A673 (cell line): Measurements from ENCODE around the gene BOLA3. TPM values are rescaled to one million over a fixed set of nuclear protein-coding genes. Genes with fewer than 3 reads are reported as not detected.

ENCODE experiments used
- BruUV-seq: library from RNA; stranded (reverse); fragments of 400-500 nt; replicated peaks from 2 replicates; lab custom pipeline; 2021; lab: Mats Ljungman, UMichigan
- CTCF ChIA-PET: fragments of 300-600 bp; sonication (Branson Sonifier 250); formaldehyde crosslinking; loops from one replicate; lab custom pipeline; 2022; ENCODE audit warnings: antibody characterized with exemption; lab: Charles Lee
- POLR2A ChIA-PET: fragments of 300-600 bp; sonication (Branson Sonifier 250); formaldehyde crosslinking; loops from one replicate; lab custom pipeline; 2022; ENCODE audit warnings: antibody characterized with exemption; ENCODE audit not compliant: low non-redundant PET; lab: Charles Lee
- DNase-seq: peaks from one replicate; pipeline ENCODE4 v3.0.0-alpha.2; 2015; ENCODE audit warnings: low spot score
- H3K27ac ChIP-seq: fragments of 200-600 bp; sonication (generic); 2 replicates; pipeline ENCODE4 v1.5.1; 2016; ENCODE audit warnings: mixed run types, low read depth, mild to moderate bottlenecking, mixed read lengths, antibody characterized with exemption, low read length; ENCODE audit not compliant: poor library complexity, severe bottlenecking
- H3K27me3 ChIP-seq: fragments of 200-600 bp; sonication (generic); replicated peaks from 2 replicates; pipeline ENCODE4 v1.6.1; 2017; ENCODE audit warnings: mixed run types, low read depth, mild to moderate bottlenecking, mixed read lengths, antibody characterized with exemption, low read length; ENCODE audit not compliant: insufficient read depth, poor library complexity
- H3K36me3 ChIP-seq: fragments of 200-600 bp; sonication (generic); 2 replicates; pipeline ENCODE4 v1.6.1; 2016; ENCODE audit warnings: mixed run types, mild to moderate bottlenecking, mixed read lengths, antibody characterized with exemption, low read length; ENCODE audit not compliant: insufficient read depth, poor library complexity, severe bottlenecking
- H3K4me1 ChIP-seq: fragments of 200-600 bp; sonication (generic); 2 replicates; pipeline ENCODE4 v1.6.1; 2017; ENCODE audit warnings: mixed run types, mild to moderate bottlenecking, mixed read lengths, antibody characterized with exemption, low read length; ENCODE audit not compliant: insufficient read depth, poor library complexity, severe bottlenecking
- H3K4me3 ChIP-seq: fragments of 200-600 bp; sonication (generic); 2 replicates; pipeline ENCODE4 v1.5.1; 2016; ENCODE audit warnings: low read depth, mixed run types, mild to moderate bottlenecking, mixed read lengths, low read length; ENCODE audit not compliant: poor library complexity, severe bottlenecking
- H3K9me3 ChIP-seq: fragments of 200-600 bp; sonication (generic); 2 replicates; pipeline ENCODE4 v1.6.1; 2016; ENCODE audit warnings: mixed run types, low read depth, mild to moderate bottlenecking, mixed read lengths, antibody characterized with exemption, low read length; ENCODE audit not compliant: poor library complexity, severe bottlenecking
- EZH2 ChIP-seq: fragments of 200-600 bp; sonication (generic); IDR thresholded peaks from 2 replicates; pipeline ENCODE4 v1.6.1; 2017; ENCODE audit warnings: borderline replicate concordance, low read depth, mild to moderate bottlenecking, mixed read lengths, antibody characterized with exemption, low read length; ENCODE audit not compliant: poor library complexity, severe bottlenecking
- intact Hi-C: fragments of 100-400 bp; cut with micrococcal nuclease; formaldehyde crosslinking; loops from one replicate; pipeline ENCODE4 v1.10.0; 2022; ENCODE audit not compliant: unreplicated experiment
- total RNA-seq: library from RNA; stranded (reverse); gene quantifications from 2 replicates; pipeline ENCODE4 v1.2.3, GENCODE V29; 2021
- TF ChIP-seq, protein P1 (sequence below): fragments of 300-800, 200-600 bp; sonication (generic); conservative IDR thresholded peaks from 2 replicates; pipeline ENCODE4 v1.5.1; 2017; ENCODE audit warnings: low read depth, mild to moderate bottlenecking, antibody characterized with exemption, low read length, moderate library complexity, mixed read lengths

The BOLA3 gene
- total RNA-seq, 1 experiment from 2014 or later = 55.9 TPM

DNA sequence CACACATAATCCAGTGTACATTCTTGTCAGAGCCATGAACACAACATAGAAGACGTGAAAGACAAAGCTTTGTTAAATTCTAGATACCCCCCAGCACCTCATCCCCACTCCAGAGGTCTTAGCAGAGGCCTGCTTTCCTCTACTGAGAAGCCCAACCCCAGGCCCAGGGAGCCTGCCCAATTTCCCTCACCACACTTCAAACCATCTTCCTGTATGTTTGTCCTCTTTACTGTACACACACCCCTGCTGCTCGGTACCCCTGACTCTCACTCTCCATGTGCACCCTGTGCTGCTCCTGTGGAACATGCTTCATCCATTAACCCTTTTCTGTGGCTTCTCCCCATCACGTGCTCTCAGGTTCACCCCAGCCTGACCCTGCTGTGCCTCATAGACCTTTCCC lies 37.2 kb downstream of the BOLA3 start:
- DNase-seq = no peak
- no TSS peak for BruUV-seq
- intact Hi-C loops = no loop called here
- H3K4me3 ChIP-seq = no peak overlapping the region
- POLR2A ChIA-PET = no interaction called here
- H3K4me1 ChIP-seq = no peaks in the 10 kb centered on the region
- CTCF ChIA-PET = interaction anchor here (1.4 kb wide), 1 partner anchor 10 kb away, joined by 5 read pairs; no protein-coding TSS in a partner anchor
- H3K9me3 ChIP-seq = no peaks in the 10 kb centered on the region
- H3K27me3 ChIP-seq = no peaks in the 10 kb centered on the region
- H3K27ac ChIP-seq = no peak overlapping the region
- no peak for TF ChIP-seq EZH2
- H3K36me3 ChIP-seq = no peaks in the 10 kb centered on the region

DNA sequence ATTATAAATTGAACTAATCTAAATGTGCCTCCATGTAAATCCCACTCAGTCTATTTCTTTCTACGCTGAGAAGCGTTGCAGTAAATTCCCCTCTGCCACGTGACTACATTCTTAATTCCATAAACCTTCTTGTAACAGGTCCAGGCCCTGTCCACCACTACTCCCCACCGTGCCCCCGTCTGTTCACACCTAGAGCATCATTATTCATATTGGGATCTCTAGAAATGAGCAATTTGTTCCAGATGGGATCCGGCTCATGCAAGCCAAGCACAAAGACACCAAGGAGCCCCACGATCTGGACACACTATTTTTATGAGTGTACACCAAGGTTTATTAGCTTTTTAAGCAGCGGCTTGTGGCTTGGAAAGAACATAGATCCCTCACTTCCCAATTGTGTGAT lies 38.2 kb downstream of the BOLA3 start:
- Histone ChIP-seq H3K9me3 (no peaks in the 10 kb centered on the region), H3K36me3 (no peaks in the 10 kb centered on the region), H3K4me3 (no peak overlapping the region), H3K4me1 (no peaks in the 10 kb centered on the region), H3K27ac (no peak overlapping the region), H3K27me3 (no peaks in the 10 kb centered on the region)
- TF ChIP-seq, protein P1, sequence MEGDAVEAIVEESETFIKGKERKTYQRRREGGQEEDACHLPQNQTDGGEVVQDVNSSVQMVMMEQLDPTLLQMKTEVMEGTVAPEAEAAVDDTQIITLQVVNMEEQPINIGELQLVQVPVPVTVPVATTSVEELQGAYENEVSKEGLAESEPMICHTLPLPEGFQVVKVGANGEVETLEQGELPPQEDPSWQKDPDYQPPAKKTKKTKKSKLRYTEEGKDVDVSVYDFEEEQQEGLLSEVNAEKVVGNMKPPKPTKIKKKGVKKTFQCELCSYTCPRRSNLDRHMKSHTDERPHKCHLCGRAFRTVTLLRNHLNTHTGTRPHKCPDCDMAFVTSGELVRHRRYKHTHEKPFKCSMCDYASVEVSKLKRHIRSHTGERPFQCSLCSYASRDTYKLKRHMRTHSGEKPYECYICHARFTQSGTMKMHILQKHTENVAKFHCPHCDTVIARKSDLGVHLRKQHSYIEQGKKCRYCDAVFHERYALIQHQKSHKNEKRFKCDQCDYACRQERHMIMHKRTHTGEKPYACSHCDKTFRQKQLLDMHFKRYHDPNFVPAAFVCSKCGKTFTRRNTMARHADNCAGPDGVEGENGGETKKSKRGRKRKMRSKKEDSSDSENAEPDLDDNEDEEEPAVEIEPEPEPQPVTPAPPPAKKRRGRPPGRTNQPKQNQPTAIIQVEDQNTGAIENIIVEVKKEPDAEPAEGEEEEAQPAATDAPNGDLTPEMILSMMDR = no peak
- TF ChIP-seq EZH2 = no peak
- intact Hi-C loops = loop anchor here (10.0 kb wide), 1 partner anchor 125 kb away; the partner anchor contains the start of gene TET3
- no TSS peak for BruUV-seq
- no peak for DNase-seq
- ChIA-PET CTCF (interaction anchor here (1.4 kb wide), 1 partner anchor 11 kb away, joined by 5 read pairs; no protein-coding TSS in a partner anchor), POLR2A (interaction anchor here (0.6 kb wide), 1 partner anchor 12 kb away, joined by 3 read pairs; no protein-coding TSS in a partner anchor)

DNA sequence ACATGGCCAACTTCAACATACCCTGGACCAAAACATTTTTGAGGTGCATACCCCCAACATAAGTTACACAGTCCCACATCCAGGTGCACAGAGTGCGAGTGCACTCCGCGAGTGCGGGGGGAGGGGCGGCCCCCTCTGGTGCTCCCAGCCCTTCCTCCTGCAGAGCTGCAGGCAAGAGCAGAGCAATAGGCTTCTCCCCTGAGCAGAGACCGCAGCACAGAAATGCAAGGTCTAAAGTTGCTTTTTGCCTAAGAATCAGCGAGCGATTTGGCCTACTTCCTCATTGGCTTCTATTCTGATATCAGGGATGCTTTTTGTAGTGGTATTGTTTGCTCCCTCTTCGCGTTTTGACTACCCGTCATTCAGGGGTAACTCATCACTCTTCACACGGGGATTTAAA lies 40.6 kb downstream of the BOLA3 start:
- POLR2A ChIA-PET = no interaction called here
- intact Hi-C loops = loop anchor here (10.0 kb wide), 1 partner anchor 122 kb away; the partner anchor contains the start of gene TET3
- TF ChIP-seq, protein P1 = no peak
- no peak for TF ChIP-seq EZH2

DNA sequence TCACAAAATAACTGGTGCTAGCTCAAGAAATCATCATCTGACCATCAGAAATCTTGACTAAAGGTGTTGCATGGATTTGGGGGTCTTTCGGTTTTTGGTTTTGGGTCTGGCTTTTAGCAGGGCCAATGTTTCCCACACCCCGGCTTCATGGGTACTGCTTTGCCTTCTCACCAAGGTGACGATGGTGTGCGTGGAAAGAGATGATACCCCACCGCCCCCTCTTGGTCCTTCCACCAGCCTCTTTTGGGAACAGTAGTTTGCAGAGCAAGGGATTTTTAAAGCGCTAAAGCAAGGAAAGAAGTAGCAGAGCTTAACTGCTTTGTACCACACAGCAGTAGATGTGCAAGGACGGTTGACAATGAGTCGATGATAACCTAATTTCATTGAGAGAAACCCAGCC lies 42.3 kb downstream of the BOLA3 start:
- TF ChIP-seq, protein P1 = no peak
- TF ChIP-seq EZH2 = no peak
- H3K9me3 ChIP-seq = no peaks in the 10 kb centered on the region
- H3K36me3 ChIP-seq = peaks cover 15% of the 10 kb centered on the region
- H3K4me3 ChIP-seq = no peak overlapping the region
- POLR2A ChIA-PET = no interaction called here
- no peaks in the 10 kb centered on the region for H3K4me1 ChIP-seq
- BruUV-seq = no TSS peak
- H3K27me3 ChIP-seq = no peaks in the 10 kb centered on the region
- no peak for DNase-seq
- no peak overlapping the region for H3K27ac ChIP-seq
- CTCF ChIA-PET = no interaction called here
- intact Hi-C loops = loop anchor here (10.0 kb wide), 1 partner anchor 121 kb away; the partner anchor contains the start of gene TET3

More for the DNA sequence above, 40.6 kb downstream of the BOLA3 start:
- Histone ChIP-seq H3K9me3 (no peaks in the 10 kb centered on the region), H3K27ac (no peak overlapping the region), H3K4me3 (no peak overlapping the region), H3K4me1 (no peaks in the 10 kb centered on the region), H3K36me3 (no peaks in the 10 kb centered on the region), H3K27me3 (no peaks in the 10 kb centered on the region)
- CTCF ChIA-PET = interaction anchor here (0.9 kb wide), 1 partner anchor 280 kb away, joined by 3 read pairs; no protein-coding TSS in a partner anchor
- DNase-seq = no peak
- BruUV-seq = no TSS peak
